Measurements from ENCODE around the gene SCUBE3. TPM values are rescaled to one million over a fixed set of nuclear protein-coding genes. Genes with fewer than 3 reads are reported as not detected.

Gene SCUBE3
- total RNA-seq, 1 donor from 2014 or later = 1.2 TPM

DNA sequence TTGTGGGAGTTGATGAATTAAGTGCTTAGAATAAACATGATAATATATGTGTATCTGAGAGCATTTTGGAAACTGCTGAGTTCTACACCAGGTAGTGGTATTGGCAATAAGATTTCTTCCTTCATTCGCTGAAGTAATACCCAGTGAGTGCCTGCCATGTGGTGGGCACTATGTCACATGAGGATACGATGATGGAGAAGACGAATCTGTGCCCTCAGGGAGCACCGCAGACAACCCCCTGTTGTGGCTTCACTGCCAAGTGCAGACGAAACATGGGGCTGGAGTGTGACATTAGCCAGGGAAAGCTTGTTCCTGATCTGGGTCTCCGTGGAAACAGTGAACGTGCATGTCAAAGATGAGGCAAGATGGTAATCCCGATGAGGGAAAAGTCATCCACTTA, 53.7 kb downstream of the SCUBE3 start:
- H3K27ac Mint-ChIP-seq (ENCODE audit: unreplicated experiment) = no peak overlapping the region
- peaks cover 6% of the 10 kb centered on the region for H3K4me1 Mint-ChIP-seq (ENCODE audit: unreplicated experiment)
- no peaks in the 10 kb centered on the region for H3K27me3 Mint-ChIP-seq (ENCODE audit: unreplicated experiment)
- H3K9me3 Mint-ChIP-seq (ENCODE audit: unreplicated experiment) = no peaks in the 10 kb centered on the region
- no peak overlapping the region for H3K4me3 Mint-ChIP-seq (ENCODE audit: unreplicated experiment)
- H3K36me3 Mint-ChIP-seq (ENCODE audit: low read depth, unreplicated experiment) = no peaks in the 10 kb centered on the region
- DNase-seq (ENCODE audit: low spot score) = no peak
- TF ChIP-seq, protein P1, sequence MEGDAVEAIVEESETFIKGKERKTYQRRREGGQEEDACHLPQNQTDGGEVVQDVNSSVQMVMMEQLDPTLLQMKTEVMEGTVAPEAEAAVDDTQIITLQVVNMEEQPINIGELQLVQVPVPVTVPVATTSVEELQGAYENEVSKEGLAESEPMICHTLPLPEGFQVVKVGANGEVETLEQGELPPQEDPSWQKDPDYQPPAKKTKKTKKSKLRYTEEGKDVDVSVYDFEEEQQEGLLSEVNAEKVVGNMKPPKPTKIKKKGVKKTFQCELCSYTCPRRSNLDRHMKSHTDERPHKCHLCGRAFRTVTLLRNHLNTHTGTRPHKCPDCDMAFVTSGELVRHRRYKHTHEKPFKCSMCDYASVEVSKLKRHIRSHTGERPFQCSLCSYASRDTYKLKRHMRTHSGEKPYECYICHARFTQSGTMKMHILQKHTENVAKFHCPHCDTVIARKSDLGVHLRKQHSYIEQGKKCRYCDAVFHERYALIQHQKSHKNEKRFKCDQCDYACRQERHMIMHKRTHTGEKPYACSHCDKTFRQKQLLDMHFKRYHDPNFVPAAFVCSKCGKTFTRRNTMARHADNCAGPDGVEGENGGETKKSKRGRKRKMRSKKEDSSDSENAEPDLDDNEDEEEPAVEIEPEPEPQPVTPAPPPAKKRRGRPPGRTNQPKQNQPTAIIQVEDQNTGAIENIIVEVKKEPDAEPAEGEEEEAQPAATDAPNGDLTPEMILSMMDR (IDR thresholded peaks at IDR 0.05; ENCODE audit: unreplicated experiment) = no peak

DNA sequence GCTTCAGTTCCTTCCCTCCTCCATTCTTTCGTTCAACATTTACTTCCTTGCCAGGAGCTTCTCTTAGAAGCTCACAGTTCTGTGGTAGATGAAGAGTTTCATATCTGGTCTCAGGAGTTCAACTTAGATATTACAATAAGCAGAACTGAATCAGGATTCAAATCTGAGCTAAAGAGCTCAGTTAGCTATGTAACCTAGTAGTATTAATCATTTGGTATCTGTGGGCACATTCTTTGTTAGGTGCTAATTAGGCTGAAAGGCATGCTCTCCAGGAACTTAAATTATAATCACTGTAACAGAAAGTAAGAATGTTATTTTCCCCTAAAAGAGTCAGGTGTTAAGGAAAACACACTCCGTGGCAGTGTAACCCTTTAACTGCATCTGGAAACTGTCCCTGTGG, 54.1 kb downstream of the SCUBE3 start:
- no peaks in the 10 kb centered on the region for H3K36me3 Mint-ChIP-seq (ENCODE audit: low read depth, unreplicated experiment)
- peaks cover 1% of the 10 kb centered on the region for H3K4me1 Mint-ChIP-seq (ENCODE audit: unreplicated experiment)
- H3K4me3 Mint-ChIP-seq (ENCODE audit: unreplicated experiment) = no peak overlapping the region
- H3K9me3 Mint-ChIP-seq (ENCODE audit: unreplicated experiment) = no peaks in the 10 kb centered on the region
- no peaks in the 10 kb centered on the region for H3K27me3 Mint-ChIP-seq (ENCODE audit: unreplicated experiment)
- DNase-seq (ENCODE audit: low spot score) = no peak
- H3K27ac Mint-ChIP-seq (ENCODE audit: unreplicated experiment) = no peak overlapping the region
- TF ChIP-seq, protein P1 (IDR thresholded peaks at IDR 0.05; ENCODE audit: unreplicated experiment) = no peak

DNA sequence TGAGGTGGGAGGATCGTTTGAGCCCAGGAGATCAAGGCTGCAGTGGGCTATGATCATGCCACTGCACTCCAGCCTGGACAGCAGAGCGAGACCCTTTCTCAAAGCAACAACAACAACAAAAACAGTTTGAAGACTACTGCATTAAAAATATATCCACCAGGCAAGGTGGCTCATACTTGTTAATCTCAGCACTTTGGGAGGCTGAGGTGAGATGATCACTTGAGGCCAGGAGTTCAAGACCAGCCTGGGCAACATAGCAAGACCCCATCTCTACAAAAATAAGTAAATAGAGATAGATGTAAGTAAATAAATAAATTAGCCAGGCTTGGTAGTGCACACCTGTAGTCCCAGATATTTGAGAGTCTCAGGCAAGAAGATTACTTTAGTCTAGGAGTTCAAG, 58.2 kb downstream of the SCUBE3 start:
- DNase-seq (ENCODE audit: low spot score) = no peak
- H3K36me3 Mint-ChIP-seq (ENCODE audit: low read depth, unreplicated experiment) = no peaks in the 10 kb centered on the region
- peaks cover 4% of the 10 kb centered on the region for H3K4me1 Mint-ChIP-seq (ENCODE audit: unreplicated experiment)
- TF ChIP-seq, protein P1 (IDR thresholded peaks at IDR 0.05; ENCODE audit: unreplicated experiment) = no peak
- H3K4me3 Mint-ChIP-seq (ENCODE audit: unreplicated experiment) = no peak overlapping the region
- no peaks in the 10 kb centered on the region for H3K27me3 Mint-ChIP-seq (ENCODE audit: unreplicated experiment)
- no peak overlapping the region for H3K27ac Mint-ChIP-seq (ENCODE audit: unreplicated experiment)
- no peaks in the 10 kb centered on the region for H3K9me3 Mint-ChIP-seq (ENCODE audit: unreplicated experiment)

- Mint-ChIP-seq H3K36me3 (ENCODE audit: low read depth, unreplicated experiment) (no peaks in the 10 kb centered on the region), H3K27ac (ENCODE audit: unreplicated experiment) (no peak overlapping the region), H3K4me3 (ENCODE audit: unreplicated experiment) (no peak overlapping the region), H3K4me1 (ENCODE audit: unreplicated experiment) (peaks cover 4% of the 10 kb centered on the region), H3K27me3 (ENCODE audit: unreplicated experiment) (no peaks in the 10 kb centered on the region), H3K9me3 (ENCODE audit: unreplicated experiment) (no peaks in the 10 kb centered on the region)
- TF ChIP-seq, protein P1 (IDR thresholded peaks at IDR 0.05; ENCODE audit: unreplicated experiment) = no peak
- no peak for DNase-seq (ENCODE audit: low spot score)
Observed at GRCh38 chr6:35273822-35274559, 60.2 kb downstream of the SCUBE3 start.

DNA sequence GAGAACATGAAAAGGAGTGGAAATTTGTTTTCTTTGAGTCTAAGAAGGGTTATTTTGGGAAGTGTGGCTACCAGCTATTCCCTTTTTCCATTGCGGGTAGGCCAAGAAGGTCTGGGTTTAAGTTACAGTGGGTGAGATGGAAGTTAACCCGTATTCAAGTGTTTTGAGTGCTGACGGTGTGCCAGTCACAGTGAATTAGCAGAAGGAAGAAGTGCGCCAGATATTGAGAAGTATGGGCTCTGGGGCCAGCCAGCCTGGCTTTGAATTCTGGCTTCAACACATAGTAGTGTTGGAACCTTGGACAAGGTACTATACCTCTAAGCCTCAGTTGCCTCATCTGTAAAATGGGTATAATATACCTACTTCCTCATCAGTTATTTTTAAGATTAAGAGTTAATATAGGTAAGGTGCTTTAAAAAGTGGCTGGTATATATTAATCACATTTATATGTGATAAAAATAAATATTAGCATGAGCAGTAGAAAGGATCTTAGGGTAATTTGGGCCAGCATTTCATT, 62.0 kb downstream of the SCUBE3 start:
- no peak for DNase-seq (ENCODE audit: low spot score)
- H3K9me3 Mint-ChIP-seq (ENCODE audit: unreplicated experiment) = no peaks in the 10 kb centered on the region
- H3K36me3 Mint-ChIP-seq (ENCODE audit: low read depth, unreplicated experiment) = no peaks in the 10 kb centered on the region
- H3K4me3 Mint-ChIP-seq (ENCODE audit: unreplicated experiment) = no peak overlapping the region
- no peaks in the 10 kb centered on the region for H3K27me3 Mint-ChIP-seq (ENCODE audit: unreplicated experiment)
- no peak overlapping the region for H3K27ac Mint-ChIP-seq (ENCODE audit: unreplicated experiment)
- TF ChIP-seq, protein P1 (IDR thresholded peaks at IDR 0.05; ENCODE audit: unreplicated experiment) = no peak
- H3K4me1 Mint-ChIP-seq (ENCODE audit: unreplicated experiment) = peaks cover 4% of the 10 kb centered on the region
